WERI-Rb-1 (cell line): ENCODE data around the gene RPS16.

Experiments
- DNase-seq: peaks from one replicate; pipeline ENCODE4 v3.0.0-alpha.2; 2020
- H3K27ac ChIP-seq: fragments of 250-450 bp; sonication (Bioruptor Pico); 2 replicates; pipeline ENCODE4 v1.5.1; 2020; ENCODE audit warnings: mild to moderate bottlenecking, moderate library complexity
- H3K27me3 ChIP-seq: fragments of 250-450 bp; sonication (Bioruptor Pico); 2 replicates; pipeline ENCODE4 v1.5.1; 2021; ENCODE audit warnings: mild to moderate bottlenecking, low read depth, moderate library complexity; ENCODE audit not compliant: insufficient read depth, severe bottlenecking
- H3K36me3 ChIP-seq: fragments of 250-450 bp; sonication (Bioruptor Pico); 2 replicates; pipeline ENCODE4 v1.5.1; 2020; ENCODE audit warnings: mild to moderate bottlenecking, moderate library complexity
- H3K4me3 ChIP-seq: 2 replicates; pipeline ENCODE4 v1.5.1; 2011; ENCODE audit warnings: low read depth, mild to moderate bottlenecking, control low read depth, low read length
- H3K9me3 ChIP-seq: fragments of 250-450 bp; sonication (Bioruptor Pico); 2 replicates; pipeline ENCODE4 v1.5.1; 2021; ENCODE audit warnings: mild to moderate bottlenecking, moderate library complexity; ENCODE audit not compliant: severe bottlenecking
- TF ChIP-seq, protein P1 (sequence below): IDR thresholded peaks from 2 replicates; pipeline ENCODE4 v1.5.1; 2011; ENCODE audit warnings: low read depth, mild to moderate bottlenecking, control low read depth, inconsistent platforms, low read length

The RPS16 gene

DNA sequence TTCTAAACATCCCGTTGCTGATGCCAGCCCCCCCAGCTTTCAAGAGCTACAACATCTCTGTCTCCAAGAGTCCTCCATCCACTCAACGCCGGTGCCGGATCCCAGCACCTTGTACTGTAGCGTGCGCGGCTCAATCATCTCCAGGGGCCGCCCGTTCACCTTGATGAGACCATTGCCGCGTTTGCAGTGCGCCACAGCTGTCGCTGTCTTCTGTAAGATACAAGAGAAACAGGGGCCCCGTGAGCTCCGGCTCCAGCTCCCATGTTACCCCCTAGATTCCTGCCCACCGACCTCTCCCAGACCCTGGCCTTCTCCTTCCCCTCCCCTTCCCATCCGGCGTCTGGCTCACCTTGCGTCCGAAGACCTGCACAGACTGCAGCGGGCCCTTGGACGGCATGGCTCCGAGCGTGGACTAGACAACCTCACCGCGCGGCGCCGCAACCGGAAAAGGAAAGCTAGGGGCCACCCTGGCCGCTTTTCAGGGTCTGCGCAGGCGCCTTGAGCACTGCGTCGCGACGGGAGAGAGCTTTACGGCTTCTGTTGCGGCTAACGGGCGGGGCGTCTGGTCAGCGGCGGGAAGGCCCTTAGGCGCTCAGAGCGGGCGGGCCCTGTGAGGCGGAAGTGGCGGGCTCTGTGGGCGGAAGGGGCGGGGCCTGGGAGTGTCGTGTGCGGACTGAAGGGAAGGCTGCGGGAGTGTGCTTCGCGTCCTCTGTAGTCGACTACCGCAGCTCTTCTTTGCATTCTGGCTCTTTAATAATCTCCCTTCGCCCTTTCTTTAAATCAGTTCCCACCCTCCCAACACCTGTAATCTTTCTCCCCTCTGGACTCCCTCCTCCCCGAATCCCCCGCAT, at the start of gene RPS16:
RPS16 (minus strand) TSS at position 451 of the 851 bp plus-strand sequence; CDS start at position 397, 54 bp downstream.
- Histone ChIP-seq H3K27ac (peak within 1 kb of the TSS; percentile 91), H3K9me3 (no peaks in the 10 kb centered on the region), H3K4me3 (peak within 1 kb of the TSS; percentile 96), H3K27me3 (no peaks in the 10 kb centered on the region), H3K36me3 (peaks cover 48% of the 10 kb centered on the region)
- TF ChIP-seq, protein P1, sequence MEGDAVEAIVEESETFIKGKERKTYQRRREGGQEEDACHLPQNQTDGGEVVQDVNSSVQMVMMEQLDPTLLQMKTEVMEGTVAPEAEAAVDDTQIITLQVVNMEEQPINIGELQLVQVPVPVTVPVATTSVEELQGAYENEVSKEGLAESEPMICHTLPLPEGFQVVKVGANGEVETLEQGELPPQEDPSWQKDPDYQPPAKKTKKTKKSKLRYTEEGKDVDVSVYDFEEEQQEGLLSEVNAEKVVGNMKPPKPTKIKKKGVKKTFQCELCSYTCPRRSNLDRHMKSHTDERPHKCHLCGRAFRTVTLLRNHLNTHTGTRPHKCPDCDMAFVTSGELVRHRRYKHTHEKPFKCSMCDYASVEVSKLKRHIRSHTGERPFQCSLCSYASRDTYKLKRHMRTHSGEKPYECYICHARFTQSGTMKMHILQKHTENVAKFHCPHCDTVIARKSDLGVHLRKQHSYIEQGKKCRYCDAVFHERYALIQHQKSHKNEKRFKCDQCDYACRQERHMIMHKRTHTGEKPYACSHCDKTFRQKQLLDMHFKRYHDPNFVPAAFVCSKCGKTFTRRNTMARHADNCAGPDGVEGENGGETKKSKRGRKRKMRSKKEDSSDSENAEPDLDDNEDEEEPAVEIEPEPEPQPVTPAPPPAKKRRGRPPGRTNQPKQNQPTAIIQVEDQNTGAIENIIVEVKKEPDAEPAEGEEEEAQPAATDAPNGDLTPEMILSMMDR, result no peak
- peak; percentile 99 for DNase-seq

DNA sequence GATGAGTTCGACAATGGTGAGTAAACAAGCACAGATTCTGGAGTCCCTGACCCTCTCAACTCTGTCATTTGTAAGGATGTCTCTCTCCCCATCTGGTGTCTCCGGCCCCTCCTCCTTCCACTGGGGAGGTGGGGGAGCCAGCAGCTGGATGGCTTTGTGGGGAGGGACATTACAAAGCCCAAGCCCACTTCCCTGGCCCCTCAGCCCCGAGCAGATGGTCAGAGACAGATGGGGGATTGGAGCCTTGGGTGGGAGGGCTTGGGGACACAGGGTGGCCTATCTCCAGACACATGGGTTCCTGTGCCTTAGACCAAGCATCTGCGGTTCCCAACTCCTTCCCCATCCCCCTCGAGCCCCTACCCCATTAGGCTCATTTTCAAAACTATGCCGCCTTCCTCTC, 47.4 kb upstream of the RPS16 start:
- Histone ChIP-seq H3K9me3 (no peaks in the 10 kb centered on the region), H3K4me3 (no peak overlapping the region), H3K36me3 (peaks cover 64% of the 10 kb centered on the region), H3K27ac (peak overlapping the region; percentile 92), H3K27me3 (no peaks in the 10 kb centered on the region)
- peak; percentile 90 for DNase-seq
- TF ChIP-seq, protein P1, result no peak

DNA sequence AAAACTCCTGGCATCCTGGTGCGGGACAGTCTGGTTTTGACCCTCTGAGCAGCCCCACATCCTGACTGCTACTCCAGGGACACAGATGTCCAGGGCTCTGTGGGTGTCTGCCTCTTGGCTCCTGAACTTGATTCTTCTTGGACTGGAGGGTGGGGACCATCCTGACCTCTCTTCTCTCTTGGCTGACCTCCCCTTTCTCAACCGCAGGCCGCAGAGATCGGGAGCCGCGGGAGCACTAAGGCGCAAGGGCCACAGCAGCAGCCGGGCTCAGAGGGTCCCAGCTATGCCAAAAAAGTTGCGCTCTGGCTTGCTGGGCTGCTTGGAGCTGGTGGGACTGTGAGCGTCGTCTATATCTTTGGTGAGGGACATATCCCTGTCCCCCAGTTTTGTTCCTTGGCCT, 45.9 kb upstream of the RPS16 start:
- no peak for DNase-seq
- H3K4me3 ChIP-seq, result peak overlapping the region; percentile 100
- H3K27ac ChIP-seq, result peak overlapping the region; percentile 92

DNA sequence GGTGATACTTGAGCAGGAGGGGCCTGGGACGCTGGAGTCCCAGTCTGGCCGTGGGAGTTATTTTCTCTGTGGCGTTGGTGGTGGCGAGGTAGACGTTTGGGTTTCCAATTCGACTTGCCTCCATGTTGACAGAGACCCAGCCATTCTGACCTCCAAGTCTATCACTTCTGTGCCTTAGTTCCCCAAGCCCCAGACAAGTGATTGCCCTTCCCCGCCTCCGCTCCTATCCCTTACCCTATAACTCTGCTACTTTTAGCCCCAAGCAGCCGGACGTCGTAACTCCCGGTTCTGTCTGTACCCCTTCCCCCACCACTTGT, 45.4 kb upstream of the RPS16 start:
- no peak for DNase-seq
- H3K4me3 ChIP-seq, result peak overlapping the region; percentile 100
- no peaks in the 10 kb centered on the region for H3K27me3 ChIP-seq
- peaks cover 52% of the 10 kb centered on the region for H3K36me3 ChIP-seq
- H3K9me3 ChIP-seq, result no peaks in the 10 kb centered on the region
- H3K27ac ChIP-seq, result peak overlapping the region; percentile 92
- TF ChIP-seq, protein P1, result no peak

More for the DNA sequence above, 45.9 kb upstream of the RPS16 start:
- Histone ChIP-seq H3K9me3 (no peaks in the 10 kb centered on the region), H3K36me3 (peaks cover 55% of the 10 kb centered on the region), H3K27me3 (no peaks in the 10 kb centered on the region)
- TF ChIP-seq, protein P1, result no peak

DNA sequence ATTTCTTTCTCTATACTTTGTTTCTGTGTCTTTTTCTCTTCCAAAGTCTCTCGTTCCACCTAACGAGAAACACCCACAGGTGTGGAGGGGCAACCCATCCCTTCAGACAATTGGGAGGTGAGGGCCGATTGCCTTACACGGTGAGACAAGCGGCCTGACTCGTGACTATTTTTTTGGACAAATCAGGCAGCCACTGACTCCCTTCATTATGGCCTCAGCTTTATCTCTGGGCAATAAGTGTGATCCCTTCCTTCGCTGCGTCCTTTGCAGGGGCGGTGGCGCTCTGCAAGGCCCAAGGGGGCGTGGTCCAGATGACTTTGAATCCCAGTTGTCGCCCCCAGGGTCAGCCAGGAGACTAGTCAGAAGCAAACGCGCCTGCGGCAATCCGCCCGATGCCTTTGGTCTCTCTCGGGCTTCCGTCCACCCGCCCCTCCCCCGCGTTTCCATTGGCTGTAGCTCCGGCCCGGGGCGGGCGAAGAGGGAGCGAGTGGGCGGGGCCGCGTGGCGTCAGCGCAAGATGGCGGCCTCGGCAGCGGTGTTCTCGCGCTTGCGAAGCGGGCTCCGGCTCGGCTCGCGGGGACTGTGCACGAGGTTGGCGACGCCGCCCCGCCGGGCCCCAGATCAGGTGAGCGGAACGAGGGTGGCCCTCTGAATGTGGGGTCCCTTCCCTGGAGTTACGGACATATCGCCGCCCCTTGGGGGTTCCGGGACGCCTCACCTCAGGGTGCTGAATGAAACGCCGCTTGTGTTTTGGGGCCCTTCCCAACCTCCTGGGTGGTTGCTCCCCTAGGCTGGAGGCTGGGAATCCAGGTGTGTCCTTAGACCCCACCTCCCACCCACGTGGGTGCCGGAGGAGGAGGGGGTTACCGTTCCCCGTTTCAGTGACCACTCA, 44.8 kb upstream of the RPS16 start, which contains the start of gene TIMM50:
TIMM50 (plus strand) TSS at position 502 of the 892 bp plus-strand sequence; CDS start at position 518, 16 bp downstream.
- TF ChIP-seq, protein P1, result no peak
- H3K9me3 ChIP-seq, result no peaks in the 10 kb centered on the region
- peak within 1 kb of the TSS; percentile 92 for H3K27ac ChIP-seq
- H3K27me3 ChIP-seq, result no peaks in the 10 kb centered on the region
- H3K4me3 ChIP-seq, result peak within 1 kb of the TSS; percentile 100
- peaks cover 52% of the 10 kb centered on the region for H3K36me3 ChIP-seq
- DNase-seq, result peak; percentile 100
